HG03066 (cell line): ENCODE results near the gene DYNC1I1.

Experiments used
- ATAC-seq: cut with Tn5 transposase; IDR thresholded peaks from one replicate; pipeline ENCODE4 v1.9.1; 2021; ENCODE audit warnings: low read depth; ENCODE audit not compliant: unreplicated experiment

Gene DYNC1I1

GRCh38 chr7:95843286-95843685 lies 70.9 kb downstream of the DYNC1I1 start:
- no peak for ATAC-seq

GRCh38 chr7:95845007-95845406 lies 72.7 kb downstream of the DYNC1I1 start:
- ATAC-seq, result no peak

- no peak for ATAC-seq
These were observed 74.7 kb downstream of the DYNC1I1 start for GRCh38 chr7:95847061-95847460.

GRCh38 chr7:95859429-95859828 lies 87.1 kb downstream of the DYNC1I1 start:
- no peak for ATAC-seq

- ATAC-seq, result no peak
These were observed 88.7 kb downstream of the DYNC1I1 start for GRCh38 chr7:95861041-95861440.

- no peak for ATAC-seq
These were observed 91.3 kb downstream of the DYNC1I1 start for GRCh38 chr7:95863623-95864022.

GRCh38 chr7:95865716-95866371 lies 93.5 kb downstream of the DYNC1I1 start:
- no peak for ATAC-seq

GRCh38 chr7:95867309-95867708 lies 95.0 kb downstream of the DYNC1I1 start:
- ATAC-seq, result no peak

GRCh38 chr7:95871075-95871848 lies 98.9 kb downstream of the DYNC1I1 start:
- ATAC-seq, result no peak

- ATAC-seq, result no peak
These were observed 99.5 kb downstream of the DYNC1I1 start for GRCh38 chr7:95871896-95872295.

GRCh38 chr7:95874129-95874528 lies 101.8 kb downstream of the DYNC1I1 start:
- ATAC-seq, result no peak

GRCh38 chr7:95874541-95875265 lies 102.3 kb downstream of the DYNC1I1 start:
- no peak for ATAC-seq

- ATAC-seq, result no peak
These were observed 103.2 kb downstream of the DYNC1I1 start for GRCh38 chr7:95875519-95875918.

GRCh38 chr7:95878677-95879076 lies 106.3 kb downstream of the DYNC1I1 start:
- no peak for ATAC-seq

GRCh38 chr7:95881597-95881996 lies 109.2 kb downstream of the DYNC1I1 start:
- ATAC-seq, result no peak

GRCh38 chr7:95883217-95883616 lies 110.9 kb downstream of the DYNC1I1 start:
- ATAC-seq, result no peak

GRCh38 chr7:95886501-95887090 lies 114.2 kb downstream of the DYNC1I1 start:
- ATAC-seq, result no peak

GRCh38 chr7:95893484-95893883 lies 121.1 kb downstream of the DYNC1I1 start:
- no peak for ATAC-seq

GRCh38 chr7:95897557-95898251 lies 125.3 kb downstream of the DYNC1I1 start:
- no peak for ATAC-seq

- ATAC-seq, result no peak
These were observed 127.7 kb downstream of the DYNC1I1 start for GRCh38 chr7:95899919-95900513.
